Hematopoietic multipotent progenitor cell treated with erythropoietin and hydrocortisone succinate and interleukin-3 and kit ligand, for 4 days (in vitro differentiated cells): ENCODE measurements around the gene HDAC2.

Experiments
- DNase-seq: peaks from one replicate; pipeline ENCODE4 v3.0.0-alpha.2; 2015

The HDAC2 gene

DNA sequence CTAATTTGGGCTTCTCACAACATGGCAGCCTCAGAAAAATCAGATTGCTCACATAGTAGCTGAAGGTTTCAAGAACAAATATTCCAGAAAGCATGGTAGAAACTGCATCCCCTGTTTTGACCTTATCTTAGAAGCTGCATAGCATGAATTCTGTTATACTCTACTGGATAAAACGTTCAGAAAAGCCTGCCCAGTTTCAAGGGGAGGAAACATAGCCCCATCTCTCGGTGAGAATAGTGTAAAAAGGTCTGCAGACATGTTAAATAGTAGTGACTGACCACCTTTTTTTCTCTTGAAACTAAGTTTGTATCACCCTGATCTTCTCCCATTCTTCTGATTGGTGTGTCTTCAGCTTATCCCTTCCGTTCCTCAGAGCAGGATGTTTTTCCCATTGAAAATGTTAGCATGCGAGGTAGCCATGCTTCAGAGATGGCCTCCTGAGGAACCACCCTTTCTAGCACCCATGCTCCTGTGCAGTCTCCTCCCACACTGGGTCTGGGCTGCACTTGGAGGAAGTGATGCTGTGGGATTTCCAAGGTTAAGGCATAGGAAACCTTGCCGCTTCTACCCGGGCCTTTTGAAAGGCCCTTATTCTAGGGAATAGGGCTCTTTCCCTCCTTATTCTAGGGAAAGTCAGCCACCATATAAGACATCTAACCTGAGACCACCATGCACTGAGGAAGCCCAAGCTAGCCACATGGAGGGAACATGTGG lies 63.7 kb downstream of the HDAC2 start:
- no peak for DNase-seq

DNA sequence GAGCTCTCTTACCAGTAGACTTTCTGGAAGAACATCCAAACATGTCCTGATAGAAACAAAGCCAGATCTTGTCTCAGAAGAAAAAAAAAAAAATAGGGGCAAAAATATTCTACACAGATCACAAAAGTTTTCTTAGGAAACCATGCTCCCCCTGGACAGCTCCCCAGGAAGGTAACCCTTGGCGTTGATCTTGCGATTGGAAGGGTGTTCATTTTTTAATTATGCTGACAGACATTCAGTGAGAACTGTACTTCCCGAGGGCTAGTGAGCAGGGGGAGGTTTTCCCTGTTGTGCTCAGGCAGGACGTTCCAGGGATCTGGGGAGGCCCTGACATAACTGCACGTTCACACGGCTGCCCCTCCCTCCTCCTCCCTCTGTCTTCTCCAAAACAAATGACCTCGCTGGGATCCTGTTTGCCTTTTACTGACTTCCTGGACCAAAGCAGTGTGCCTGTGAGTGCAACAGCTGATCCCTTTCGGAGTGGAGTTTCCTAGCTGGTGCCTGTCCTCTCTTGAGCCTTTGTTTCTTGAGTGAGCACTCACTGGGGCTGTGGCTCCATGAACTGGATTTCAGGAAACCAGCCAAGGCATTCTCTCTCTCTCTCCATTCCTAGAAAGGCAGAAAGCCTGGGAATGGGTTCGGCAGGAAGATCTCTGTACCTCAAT lies 67.2 kb downstream of the HDAC2 start:
- DNase-seq: no peak

DNA sequence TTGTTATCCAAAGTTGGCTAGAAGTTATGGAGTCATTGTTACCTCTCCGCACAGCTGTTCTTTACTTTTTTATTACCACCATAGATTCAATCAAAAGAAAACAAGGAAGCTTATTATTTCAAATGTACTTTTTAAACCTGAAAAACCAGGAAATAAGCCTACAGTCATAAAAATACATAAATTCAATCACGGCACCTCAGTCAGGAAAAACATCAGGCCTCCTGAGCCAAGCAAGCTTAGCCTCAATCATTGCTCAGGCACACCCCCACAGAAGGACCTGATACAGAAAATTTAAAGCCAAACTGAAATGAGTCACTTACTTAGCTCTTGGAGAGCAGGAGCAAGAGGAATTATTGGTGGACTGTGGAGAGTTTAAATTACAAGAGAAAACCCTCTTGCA lies 69.5 kb downstream of the HDAC2 start:
- DNase-seq: no peak

DNA sequence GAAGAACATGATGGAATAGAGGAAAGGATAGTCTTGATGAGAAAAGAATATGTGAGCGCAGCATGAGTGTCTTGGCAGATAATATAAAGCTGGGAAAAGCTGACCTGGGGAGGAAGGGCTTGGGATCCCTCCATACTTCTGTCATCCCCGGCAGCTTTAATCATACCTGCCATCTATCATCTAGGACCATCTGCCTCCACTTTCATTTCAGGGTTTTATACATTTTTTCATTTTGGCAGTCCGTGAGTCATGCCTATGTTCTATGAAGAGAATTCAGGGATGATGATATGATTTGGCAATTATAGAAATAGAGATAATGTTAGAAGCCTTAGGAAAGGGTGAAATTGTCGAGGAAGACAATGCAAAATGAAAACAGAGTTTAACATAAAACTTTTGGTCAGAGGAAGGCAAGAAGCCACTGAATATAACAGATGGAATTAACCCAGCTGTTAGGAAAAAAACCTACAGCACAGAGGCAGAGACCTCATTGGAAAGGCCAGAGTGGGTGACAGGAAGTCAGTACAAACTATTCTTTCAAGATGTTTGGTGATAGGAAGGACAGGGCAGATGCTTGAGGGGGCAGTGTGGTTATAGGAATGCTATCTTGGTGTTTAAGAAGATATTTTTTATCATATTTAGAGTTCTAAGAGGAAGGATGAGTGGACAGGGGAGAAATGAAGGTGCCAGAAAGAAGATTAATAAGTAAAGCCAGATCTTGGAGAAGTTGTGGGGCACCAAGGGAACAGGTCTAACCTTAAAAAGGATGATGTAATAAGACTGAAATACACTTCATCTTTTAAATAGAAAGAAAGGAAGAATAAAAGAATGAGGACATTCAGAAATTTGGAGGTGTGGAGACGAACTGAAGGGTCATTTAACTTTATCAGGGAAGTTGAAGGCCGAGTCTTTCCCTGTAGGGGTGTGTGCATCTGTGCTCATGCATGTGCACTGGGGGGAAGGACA lies 76.0 kb downstream of the HDAC2 start:
- peak; percentile 28 for DNase-seq

DNA sequence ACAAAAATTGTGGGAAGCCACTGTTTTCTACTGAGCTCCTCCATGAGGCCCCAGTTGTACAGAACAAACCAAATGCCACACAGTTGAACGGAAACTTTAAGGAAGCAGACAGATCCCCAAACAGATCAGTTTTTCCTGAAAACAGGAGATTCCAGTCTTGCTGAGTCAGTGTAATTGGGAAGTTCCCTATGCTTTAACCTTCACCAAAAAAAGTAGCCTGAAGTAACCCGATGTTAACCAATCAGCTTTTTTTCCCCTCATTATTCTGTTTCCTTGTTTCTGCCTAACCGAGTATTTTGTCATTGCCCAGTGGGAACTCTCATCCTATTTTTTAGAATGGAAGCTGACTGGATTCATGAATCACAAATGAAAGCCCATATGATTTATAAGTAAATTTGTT lies 77.1 kb downstream of the HDAC2 start:
- no peak for DNase-seq

DNA sequence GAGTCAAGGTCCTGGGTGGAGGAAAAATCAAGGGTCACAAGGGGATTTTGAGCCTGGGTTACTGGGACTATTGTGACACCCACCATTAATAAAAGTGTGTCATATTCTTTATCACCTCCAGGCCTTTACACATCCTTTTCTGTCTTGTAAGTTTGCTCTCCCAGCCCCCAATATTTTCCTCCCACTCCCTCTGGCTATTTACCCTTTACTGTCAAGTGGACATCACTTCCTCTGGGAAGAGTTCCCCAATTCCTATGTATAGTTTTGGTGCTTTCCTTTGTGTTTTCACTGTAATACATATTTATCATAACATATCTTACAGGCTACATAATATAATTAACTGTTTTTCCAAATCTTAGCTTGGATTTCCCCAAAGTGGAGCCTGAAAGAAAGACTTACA lies 77.5 kb downstream of the HDAC2 start:
- no peak for DNase-seq

DNA sequence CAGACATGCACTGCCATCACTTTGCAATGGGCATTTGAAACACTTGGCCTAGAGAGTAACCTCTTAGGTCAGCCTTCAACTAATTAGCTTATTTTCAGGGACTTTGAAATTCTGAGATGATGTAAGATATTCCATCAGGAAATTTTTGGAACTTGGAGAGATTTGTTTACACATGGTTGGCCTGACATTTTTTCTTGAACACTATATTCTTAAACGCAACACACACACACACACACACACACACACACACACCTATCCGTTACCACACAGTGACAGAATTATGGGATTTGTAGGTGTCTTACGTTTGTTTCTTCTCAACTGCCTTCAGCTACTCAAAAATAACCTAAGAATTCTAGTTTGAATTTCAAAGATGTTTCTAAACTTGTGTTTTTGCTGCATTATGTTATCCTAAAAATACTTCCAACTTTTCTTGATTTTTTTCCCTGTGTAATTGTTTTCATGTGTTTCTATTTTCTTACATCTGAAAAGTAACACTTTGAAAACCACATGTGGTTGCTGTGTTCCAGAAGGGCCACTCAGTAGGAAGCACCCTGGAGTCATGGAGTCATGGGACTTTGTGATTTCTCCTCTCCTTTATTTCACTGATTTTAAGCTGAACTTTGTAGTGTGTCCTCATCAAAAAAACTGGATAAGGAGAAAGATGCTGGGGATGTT lies 81.9 kb downstream of the HDAC2 start:
- DNase-seq: no peak

DNA sequence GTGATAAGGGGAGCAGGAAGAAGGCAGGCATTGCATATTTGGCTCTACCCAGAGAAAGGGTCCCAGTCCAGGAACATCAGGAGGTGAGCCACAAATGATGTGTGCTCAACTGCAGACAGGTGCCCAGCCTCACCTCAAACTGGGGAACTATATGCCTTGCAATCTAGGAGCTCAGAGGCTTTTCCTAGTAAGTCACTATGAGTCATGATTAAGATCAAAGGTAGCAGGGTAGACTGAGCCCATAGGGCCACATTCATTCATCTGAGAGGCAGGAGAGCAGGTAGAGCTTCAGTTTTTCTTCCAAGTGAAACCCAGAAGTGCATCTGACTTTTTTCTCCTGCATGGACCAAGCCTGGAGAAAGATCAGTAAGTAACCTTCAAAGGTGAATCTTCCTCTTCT lies 82.5 kb downstream of the HDAC2 start:
- DNase-seq: no peak

DNA sequence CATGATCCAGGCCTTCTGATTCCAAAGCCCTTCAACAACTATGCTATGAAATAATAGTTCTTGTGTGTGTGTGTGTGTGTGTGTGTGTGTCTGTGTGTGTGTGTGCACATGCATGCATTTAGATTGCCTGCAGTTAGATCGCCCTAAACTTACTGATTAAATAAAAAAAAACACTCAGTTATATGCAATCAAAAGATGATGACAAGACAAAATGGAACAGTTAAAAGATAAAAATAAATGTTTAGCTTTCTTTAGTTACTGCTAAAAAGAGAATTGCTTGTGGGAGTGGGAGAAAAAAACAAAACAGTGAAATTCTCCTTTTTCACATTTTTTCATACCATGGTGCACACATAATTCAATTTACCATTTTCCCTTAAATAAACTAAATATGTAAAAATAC lies 84.4 kb downstream of the HDAC2 start:
- no peak for DNase-seq

DNA sequence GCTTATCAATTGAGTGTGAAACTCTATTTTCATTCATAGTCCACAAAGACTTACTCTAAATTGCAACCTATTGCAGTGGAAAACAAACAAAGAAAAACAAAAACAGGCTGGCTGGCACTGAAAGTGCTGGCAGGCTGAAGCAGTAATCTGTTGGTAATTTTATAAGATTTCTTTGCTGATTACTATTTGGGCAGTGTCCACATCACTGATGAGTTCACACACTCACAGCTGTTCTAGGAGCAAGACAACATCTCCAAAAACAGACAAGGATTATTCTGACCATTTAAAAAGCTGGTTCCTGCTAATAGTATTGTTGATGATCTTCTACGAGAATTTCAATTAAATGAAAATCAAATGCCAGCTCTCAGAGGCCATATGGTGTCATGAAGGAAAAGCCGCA lies 86.9 kb downstream of the HDAC2 start:
- DNase-seq: no peak
